NCI-H1105 (cell line): Measurements from ENCODE around the gene ERC2.

Experiments
- DNase-seq: peaks from one replicate; lab custom pipeline; 2025; lab: John Stamatoyannopoulos, UW

ERC2 gene

GRCh38 chr3:55646121-55646520 is 822.1 kb downstream of the ERC2 start:
- no peak for DNase-seq

GRCh38 chr3:55645422-55645821 is 822.8 kb downstream of the ERC2 start:
- DNase-seq = no peak

- DNase-seq = no peak
Observed at GRCh38 chr3:55643283-55643682, 825.0 kb downstream of the ERC2 start.

GRCh38 chr3:55641964-55642363 is 826.3 kb downstream of the ERC2 start:
- DNase-seq = no peak

GRCh38 chr3:55639896-55640765 is 828.1 kb downstream of the ERC2 start:
- no peak for DNase-seq

- no peak for DNase-seq
Observed at GRCh38 chr3:55639143-55639542, 829.1 kb downstream of the ERC2 start.

GRCh38 chr3:55637906-55638638 is 830.2 kb downstream of the ERC2 start:
- no peak for DNase-seq

- DNase-seq = no peak
Observed at GRCh38 chr3:55636300-55637195, 831.7 kb downstream of the ERC2 start.

- DNase-seq = no peak
Observed at GRCh38 chr3:55634345-55634744, 833.9 kb downstream of the ERC2 start.

GRCh38 chr3:55633333-55633732 is 834.9 kb downstream of the ERC2 start:
- DNase-seq = no peak

- no peak for DNase-seq
Observed at GRCh38 chr3:55631766-55632331, 836.4 kb downstream of the ERC2 start.

GRCh38 chr3:55630921-55631299 is 837.4 kb downstream of the ERC2 start:
- no peak for DNase-seq

GRCh38 chr3:55630280-55630920 is 837.9 kb downstream of the ERC2 start:
- DNase-seq = no peak

- DNase-seq = peak; percentile 41
Observed at GRCh38 chr3:55629432-55629831, 838.8 kb downstream of the ERC2 start.

- no peak for DNase-seq
Observed at GRCh38 chr3:55626279-55626665, 842.0 kb downstream of the ERC2 start.

- DNase-seq = no peak
Observed at GRCh38 chr3:55624238-55624637, 844.0 kb downstream of the ERC2 start.

- no peak for DNase-seq
Observed at GRCh38 chr3:55623786-55624185, 844.5 kb downstream of the ERC2 start.

- no peak for DNase-seq
Observed at GRCh38 chr3:55622733-55623132, 845.5 kb downstream of the ERC2 start.

GRCh38 chr3:55622116-55622515 is 846.2 kb downstream of the ERC2 start:
- no peak for DNase-seq

GRCh38 chr3:55621648-55622047 is 846.6 kb downstream of the ERC2 start:
- no peak for DNase-seq

GRCh38 chr3:55621026-55621422 is 847.2 kb downstream of the ERC2 start:
- no peak for DNase-seq
